ENCODE data around the gene EYA3.
"Not testable (repeated sequence)": the region's sequence is repeated elsewhere in the genome, so short reads cannot be mapped to it uniquely, and the experiment has no call there.

The EYA3 gene

GRCh38 chr1:28010969-28011368 is 77.4 kb downstream of the EYA3 start:
- 100% methylated on average over 1 of the region's 1 CpG for WGBS
- H3K9me3 ChIP-seq (ENCODE audit: insufficient read depth, low read depth, low read length): no peaks in the 10 kb centered on the region
- no peak overlapping the region for H3K9ac ChIP-seq (ENCODE audit: low read depth, low read length)
- no peak overlapping the region for H3K4me3 ChIP-seq (ENCODE audit: low read length)
- no peak overlapping the region for H3K27ac ChIP-seq (ENCODE audit: low read depth, low read length)
- no peaks in the 10 kb centered on the region for H3K27me3 ChIP-seq (ENCODE audit: insufficient read depth, low read length)
- H3K4me1 ChIP-seq (ENCODE audit: insufficient read depth, low read length): no peaks in the 10 kb centered on the region
- H3K36me3 ChIP-seq (ENCODE audit: insufficient read depth, low read length): peaks cover 63% of the 10 kb centered on the region

GRCh38 chr1:28003117-28003516 is 85.3 kb downstream of the EYA3 start:
- not testable (repeated sequence) for H3K27me3 ChIP-seq (ENCODE audit: insufficient read depth, low read length); H3K4me3 ChIP-seq (ENCODE audit: low read length); H3K27ac ChIP-seq (ENCODE audit: low read depth, low read length); H3K9ac ChIP-seq (ENCODE audit: low read depth, low read length); H3K9me3 ChIP-seq (ENCODE audit: insufficient read depth, low read depth, low read length); H3K4me1 ChIP-seq (ENCODE audit: insufficient read depth, low read length)
- WGBS: 98% methylated on average over 8 of the region's 8 CpGs
- peaks cover 49% of the 10 kb centered on the region for H3K36me3 ChIP-seq (ENCODE audit: insufficient read depth, low read length)

- Histone ChIP-seq H3K36me3 (ENCODE audit: insufficient read depth, low read length) (peaks cover 52% of the 10 kb centered on the region), H3K4me3 (ENCODE audit: low read length) (no peak overlapping the region), H3K4me1 (ENCODE audit: insufficient read depth, low read length) (no peaks in the 10 kb centered on the region), H3K9ac (ENCODE audit: low read depth, low read length) (no peak overlapping the region), H3K27me3 (ENCODE audit: insufficient read depth, low read length) (no peaks in the 10 kb centered on the region), H3K9me3 (ENCODE audit: insufficient read depth, low read depth, low read length) (no peaks in the 10 kb centered on the region), H3K27ac (ENCODE audit: low read depth, low read length) (no peak overlapping the region)
- 94% methylated on average over 10 of the region's 10 CpGs for WGBS
Observed at GRCh38 chr1:28002600-28002999, 85.8 kb downstream of the EYA3 start.

- Histone ChIP-seq H3K9ac (ENCODE audit: low read depth, low read length) (no peak overlapping the region), H3K9me3 (ENCODE audit: insufficient read depth, low read depth, low read length) (no peaks in the 10 kb centered on the region), H3K4me1 (ENCODE audit: insufficient read depth, low read length) (no peaks in the 10 kb centered on the region), H3K27ac (ENCODE audit: low read depth, low read length) (no peak overlapping the region), H3K4me3 (ENCODE audit: low read length) (no peak overlapping the region), H3K27me3 (ENCODE audit: insufficient read depth, low read length) (no peaks in the 10 kb centered on the region), H3K36me3 (ENCODE audit: insufficient read depth, low read length) (peaks cover 67% of the 10 kb centered on the region)
- WGBS: 13% methylated on average over 1 of the region's 1 CpG
Observed at GRCh38 chr1:27999055-27999454, 89.4 kb downstream of the EYA3 start.

- H3K9me3 ChIP-seq (ENCODE audit: insufficient read depth, low read depth, low read length); H3K27me3 ChIP-seq (ENCODE audit: insufficient read depth, low read length); H3K4me1 ChIP-seq (ENCODE audit: insufficient read depth, low read length); H3K9ac ChIP-seq (ENCODE audit: low read depth, low read length); H3K4me3 ChIP-seq (ENCODE audit: low read length); H3K27ac ChIP-seq (ENCODE audit: low read depth, low read length): not testable (repeated sequence)
- 96% methylated on average over 6 of the region's 6 CpGs for WGBS
- peaks cover 86% of the 10 kb centered on the region for H3K36me3 ChIP-seq (ENCODE audit: insufficient read depth, low read length)
Observed at GRCh38 chr1:27994526-27994925, 93.9 kb downstream of the EYA3 start.

- 79% methylated on average over 1 of the region's 1 CpG for WGBS
- H3K36me3 ChIP-seq (ENCODE audit: insufficient read depth, low read length): peaks cover 86% of the 10 kb centered on the region
- no peaks in the 10 kb centered on the region for H3K27me3 ChIP-seq (ENCODE audit: insufficient read depth, low read length)
Observed at GRCh38 chr1:27994060-27994459, 94.3 kb downstream of the EYA3 start.

GRCh38 chr1:27993241-27993640 is 95.2 kb downstream of the EYA3 start:
- 99% methylated on average over 3 of the region's 3 CpGs for WGBS
- Histone ChIP-seq H3K9ac (ENCODE audit: low read depth, low read length) (no peak overlapping the region), H3K27ac (ENCODE audit: low read depth, low read length) (no peak overlapping the region), H3K27me3 (ENCODE audit: insufficient read depth, low read length) (no peaks in the 10 kb centered on the region), H3K4me1 (ENCODE audit: insufficient read depth, low read length) (no peaks in the 10 kb centered on the region), H3K4me3 (ENCODE audit: low read length) (no peak overlapping the region), H3K36me3 (ENCODE audit: insufficient read depth, low read length) (peaks cover 86% of the 10 kb centered on the region), H3K9me3 (ENCODE audit: insufficient read depth, low read depth, low read length) (no peaks in the 10 kb centered on the region)

More at GRCh38 chr1:27994060-27994459, 94.3 kb downstream of the EYA3 start:
- no peak overlapping the region for H3K27ac ChIP-seq (ENCODE audit: low read depth, low read length)
- H3K9ac ChIP-seq (ENCODE audit: low read depth, low read length): no peak overlapping the region
- no peak overlapping the region for H3K4me3 ChIP-seq (ENCODE audit: low read length)
- H3K4me1 ChIP-seq (ENCODE audit: insufficient read depth, low read length): no peaks in the 10 kb centered on the region
- H3K9me3 ChIP-seq (ENCODE audit: insufficient read depth, low read depth, low read length): no peaks in the 10 kb centered on the region

GRCh38 chr1:27992276-27992675 is 96.1 kb downstream of the EYA3 start:
- Histone ChIP-seq H3K36me3 (ENCODE audit: insufficient read depth, low read length) (peaks cover 85% of the 10 kb centered on the region), H3K4me1 (ENCODE audit: insufficient read depth, low read length) (no peaks in the 10 kb centered on the region), H3K27me3 (ENCODE audit: insufficient read depth, low read length) (no peaks in the 10 kb centered on the region), H3K9me3 (ENCODE audit: insufficient read depth, low read depth, low read length) (no peaks in the 10 kb centered on the region), H3K4me3 (ENCODE audit: low read length) (no peak overlapping the region), H3K27ac (ENCODE audit: low read depth, low read length) (no peak overlapping the region), H3K9ac (ENCODE audit: low read depth, low read length) (no peak overlapping the region)
- WGBS: 93% methylated on average over 6 of the region's 6 CpGs

- H3K27me3 ChIP-seq (ENCODE audit: insufficient read depth, low read length): no peaks in the 10 kb centered on the region
- H3K9me3 ChIP-seq (ENCODE audit: insufficient read depth, low read depth, low read length): no peaks in the 10 kb centered on the region
- H3K4me1 ChIP-seq (ENCODE audit: insufficient read depth, low read length): no peaks in the 10 kb centered on the region
- 95% methylated on average over 3 of the region's 3 CpGs for WGBS
- no peak overlapping the region for H3K27ac ChIP-seq (ENCODE audit: low read depth, low read length)
- peaks cover 77% of the 10 kb centered on the region for H3K36me3 ChIP-seq (ENCODE audit: insufficient read depth, low read length)
- H3K4me3 ChIP-seq (ENCODE audit: low read length): no peak overlapping the region
- no peak overlapping the region for H3K9ac ChIP-seq (ENCODE audit: low read depth, low read length)
Observed at GRCh38 chr1:27990920-27991537, 97.4 kb downstream of the EYA3 start.

- Histone ChIP-seq H3K4me1 (ENCODE audit: insufficient read depth, low read length) (no peaks in the 10 kb centered on the region), H3K4me3 (ENCODE audit: low read length) (no peak overlapping the region), H3K27me3 (ENCODE audit: insufficient read depth, low read length) (no peaks in the 10 kb centered on the region), H3K27ac (ENCODE audit: low read depth, low read length) (no peak overlapping the region), H3K9me3 (ENCODE audit: insufficient read depth, low read depth, low read length) (no peaks in the 10 kb centered on the region), H3K36me3 (ENCODE audit: insufficient read depth, low read length) (peaks cover 12% of the 10 kb centered on the region), H3K9ac (ENCODE audit: low read depth, low read length) (no peak overlapping the region)
- 97% methylated on average over 3 of the region's 3 CpGs for WGBS
Observed at GRCh38 chr1:27981145-27981544, 107.3 kb downstream of the EYA3 start.

- no peaks in the 10 kb centered on the region for H3K27me3 ChIP-seq (ENCODE audit: insufficient read depth, low read length)
- H3K9me3 ChIP-seq (ENCODE audit: insufficient read depth, low read depth, low read length): no peaks in the 10 kb centered on the region
- 100% methylated on average over 1 of the region's 1 CpG for WGBS
- no peak overlapping the region for H3K9ac ChIP-seq (ENCODE audit: low read depth, low read length)
- H3K4me3 ChIP-seq (ENCODE audit: low read length): no peak overlapping the region
- H3K27ac ChIP-seq (ENCODE audit: low read depth, low read length): no peak overlapping the region
- no peaks in the 10 kb centered on the region for H3K4me1 ChIP-seq (ENCODE audit: insufficient read depth, low read length)
- H3K36me3 ChIP-seq (ENCODE audit: insufficient read depth, low read length): peaks cover 15% of the 10 kb centered on the region
Observed at GRCh38 chr1:27980216-27980845, 108.1 kb downstream of the EYA3 start.

GRCh38 chr1:27979859-27980201 is 108.6 kb downstream of the EYA3 start:
- Histone ChIP-seq H3K27me3 (ENCODE audit: insufficient read depth, low read length) (no peaks in the 10 kb centered on the region), H3K4me3 (ENCODE audit: low read length) (no peak overlapping the region), H3K9me3 (ENCODE audit: insufficient read depth, low read depth, low read length) (no peaks in the 10 kb centered on the region), H3K9ac (ENCODE audit: low read depth, low read length) (no peak overlapping the region), H3K36me3 (ENCODE audit: insufficient read depth, low read length) (peaks cover 18% of the 10 kb centered on the region), H3K4me1 (ENCODE audit: insufficient read depth, low read length) (no peaks in the 10 kb centered on the region), H3K27ac (ENCODE audit: low read depth, low read length) (no peak overlapping the region)
- WGBS: 85% methylated on average over 2 of the region's 2 CpGs
